LNCaP clone FGC (cell line): ENCODE measurements around the gene HES5.

ENCODE experiments used
- DNase-seq: peaks from one replicate; pipeline ENCODE4 v3.0.0-alpha.2; 2011; ENCODE audit warnings: low read depth
- H3K4me3 ChIP-seq: 2 replicates; pipeline ENCODE4 v1.5.1; 2011; ENCODE audit warnings: mild to moderate bottlenecking, low read depth, low read length, control low read depth
- CTCF ChIP-seq: IDR thresholded peaks from 2 replicates; pipeline ENCODE4 v1.5.1; 2012; ENCODE audit warnings: mild to moderate bottlenecking; ENCODE audit not compliant: control insufficient read depth, insufficient read depth; ENCODE audit errors: extremely low read depth

Gene HES5

GRCh38 chr1:2509589-2509988 lies 20.5 kb downstream of the HES5 start:
- no peak overlapping the region for H3K4me3 ChIP-seq
- DNase-seq = no peak
- no peak for TF ChIP-seq CTCF

GRCh38 chr1:2508751-2509150 lies 21.3 kb downstream of the HES5 start:
- H3K4me3 ChIP-seq = no peak overlapping the region
- TF ChIP-seq CTCF = no peak
- DNase-seq = no peak

- no peak overlapping the region for H3K4me3 ChIP-seq
- DNase-seq = no peak
- TF ChIP-seq CTCF = no peak
Observed at GRCh38 chr1:2508180-2508579, 21.9 kb downstream of the HES5 start.

GRCh38 chr1:2507744-2508155 lies 22.3 kb downstream of the HES5 start:
- DNase-seq = no peak
- TF ChIP-seq CTCF = no peak
- H3K4me3 ChIP-seq = no peak overlapping the region

DNA sequence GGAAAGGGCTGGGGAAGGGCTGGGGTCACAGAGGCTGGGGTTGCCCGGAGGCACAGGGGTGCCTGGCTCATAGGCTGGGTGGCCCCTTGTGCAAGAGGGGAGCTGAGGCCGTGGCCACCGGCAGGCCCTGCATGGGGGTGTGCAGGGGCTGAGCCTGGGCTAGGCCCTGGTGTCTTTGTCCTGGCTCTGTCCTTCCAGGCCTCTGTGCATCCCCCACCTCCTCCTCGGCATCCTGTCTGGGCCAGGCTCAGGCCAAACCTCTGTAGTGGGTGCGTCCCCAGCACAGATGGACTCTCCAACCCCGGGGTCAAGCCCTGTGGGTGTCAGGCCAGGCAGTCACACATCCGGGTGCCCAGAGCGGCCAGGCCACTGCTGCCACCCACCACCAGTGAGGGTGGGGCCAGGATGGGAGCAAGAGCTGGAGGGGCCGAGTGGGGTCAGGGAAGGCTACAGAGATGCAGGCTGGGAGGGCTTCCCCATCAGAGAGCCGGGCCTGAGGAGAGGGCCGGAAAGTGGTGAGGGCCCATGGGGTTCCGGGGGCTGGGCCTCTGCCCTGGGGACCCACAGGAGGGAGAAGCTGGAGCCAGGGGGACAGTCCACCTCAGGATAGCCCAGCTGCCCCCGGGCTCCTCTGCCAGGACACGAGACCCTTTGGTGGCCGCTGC lies 23.0 kb downstream of the HES5 start:
- no peak for DNase-seq
- no peak for TF ChIP-seq CTCF
- no peak overlapping the region for H3K4me3 ChIP-seq

GRCh38 chr1:2506007-2506860 lies 23.8 kb downstream of the HES5 start:
- no peak for TF ChIP-seq CTCF
- H3K4me3 ChIP-seq = no peak overlapping the region
- no peak for DNase-seq

- DNase-seq = no peak
- no peak overlapping the region for H3K4me3 ChIP-seq
- no peak for TF ChIP-seq CTCF
Observed at GRCh38 chr1:2505461-2505994, 24.5 kb downstream of the HES5 start.
